ENCODE data around the gene COPS6.
A peak's percentile ranks its signal among the peaks of the same experiment; 100 is the strongest.

Gene COPS6

DNA sequence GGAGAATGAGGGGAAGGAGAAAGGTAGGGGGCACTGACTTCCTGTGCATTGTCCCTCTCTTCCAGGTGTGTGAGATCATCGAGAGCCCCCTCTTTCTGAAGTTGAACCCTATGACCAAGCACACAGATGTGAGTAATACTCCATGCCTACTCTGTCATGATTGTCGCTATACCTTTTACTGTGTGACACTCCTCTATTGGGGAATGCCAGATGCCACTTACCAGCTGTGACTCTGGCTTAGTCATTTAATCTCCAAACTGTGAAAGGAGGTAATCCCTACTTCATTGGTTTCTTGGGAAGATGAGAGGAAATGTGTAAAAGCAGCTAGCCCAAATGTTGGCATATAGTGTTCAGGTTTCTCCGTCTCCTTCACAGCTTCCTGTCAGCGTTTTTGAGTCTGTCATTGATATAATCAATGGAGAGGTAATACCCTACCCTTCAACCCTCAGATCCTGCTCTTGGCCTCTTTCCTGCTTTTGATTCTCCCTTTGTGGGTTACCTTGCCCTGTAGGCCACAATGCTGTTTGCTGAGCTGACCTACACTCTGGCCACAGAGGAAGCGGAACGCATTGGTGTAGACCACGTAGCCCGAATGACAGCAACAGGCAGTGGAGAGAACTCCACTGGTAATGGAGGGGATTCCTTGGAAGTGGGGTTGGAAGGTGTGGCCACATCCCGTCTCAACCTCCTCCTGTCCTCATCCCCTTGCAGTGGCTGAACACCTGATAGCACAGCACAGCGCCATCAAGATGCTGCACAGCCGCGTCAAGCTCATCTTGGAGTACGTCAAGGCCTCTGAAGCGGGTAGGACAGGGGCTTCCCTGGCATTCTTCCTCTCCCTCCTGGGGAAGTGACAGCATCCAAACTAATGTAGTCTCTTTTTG is 2.0 kb downstream of the COPS6 start:
- ATAC-seq, result peak; percentile 1
- no peak for TF ChIP-seq GLIS3 (CRISPR knock-in tag; IDR thresholded peaks at IDR 0.05)
- no peak for TF ChIP-seq ZNF8 (CRISPR knock-in tag; IDR thresholded peaks at IDR 0.05)
- TF ChIP-seq TOX (CRISPR knock-in tag; IDR thresholded peaks at IDR 0.05; ENCODE audit: borderline replicate concordance), result no peak
- TF ChIP-seq, protein P1, sequence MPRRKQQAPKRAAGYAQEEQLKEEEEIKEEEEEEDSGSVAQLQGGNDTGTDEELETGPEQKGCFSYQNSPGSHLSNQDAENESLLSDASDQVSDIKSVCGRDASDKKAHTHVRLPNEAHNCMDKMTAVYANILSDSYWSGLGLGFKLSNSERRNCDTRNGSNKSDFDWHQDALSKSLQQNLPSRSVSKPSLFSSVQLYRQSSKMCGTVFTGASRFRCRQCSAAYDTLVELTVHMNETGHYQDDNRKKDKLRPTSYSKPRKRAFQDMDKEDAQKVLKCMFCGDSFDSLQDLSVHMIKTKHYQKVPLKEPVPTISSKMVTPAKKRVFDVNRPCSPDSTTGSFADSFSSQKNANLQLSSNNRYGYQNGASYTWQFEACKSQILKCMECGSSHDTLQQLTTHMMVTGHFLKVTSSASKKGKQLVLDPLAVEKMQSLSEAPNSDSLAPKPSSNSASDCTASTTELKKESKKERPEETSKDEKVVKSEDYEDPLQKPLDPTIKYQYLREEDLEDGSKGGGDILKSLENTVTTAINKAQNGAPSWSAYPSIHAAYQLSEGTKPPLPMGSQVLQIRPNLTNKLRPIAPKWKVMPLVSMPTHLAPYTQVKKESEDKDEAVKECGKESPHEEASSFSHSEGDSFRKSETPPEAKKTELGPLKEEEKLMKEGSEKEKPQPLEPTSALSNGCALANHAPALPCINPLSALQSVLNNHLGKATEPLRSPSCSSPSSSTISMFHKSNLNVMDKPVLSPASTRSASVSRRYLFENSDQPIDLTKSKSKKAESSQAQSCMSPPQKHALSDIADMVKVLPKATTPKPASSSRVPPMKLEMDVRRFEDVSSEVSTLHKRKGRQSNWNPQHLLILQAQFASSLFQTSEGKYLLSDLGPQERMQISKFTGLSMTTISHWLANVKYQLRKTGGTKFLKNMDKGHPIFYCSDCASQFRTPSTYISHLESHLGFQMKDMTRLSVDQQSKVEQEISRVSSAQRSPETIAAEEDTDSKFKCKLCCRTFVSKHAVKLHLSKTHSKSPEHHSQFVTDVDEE (CRISPR knock-in tag; IDR thresholded peaks at IDR 0.05), result no peak
- TF ChIP-seq, protein P2, sequence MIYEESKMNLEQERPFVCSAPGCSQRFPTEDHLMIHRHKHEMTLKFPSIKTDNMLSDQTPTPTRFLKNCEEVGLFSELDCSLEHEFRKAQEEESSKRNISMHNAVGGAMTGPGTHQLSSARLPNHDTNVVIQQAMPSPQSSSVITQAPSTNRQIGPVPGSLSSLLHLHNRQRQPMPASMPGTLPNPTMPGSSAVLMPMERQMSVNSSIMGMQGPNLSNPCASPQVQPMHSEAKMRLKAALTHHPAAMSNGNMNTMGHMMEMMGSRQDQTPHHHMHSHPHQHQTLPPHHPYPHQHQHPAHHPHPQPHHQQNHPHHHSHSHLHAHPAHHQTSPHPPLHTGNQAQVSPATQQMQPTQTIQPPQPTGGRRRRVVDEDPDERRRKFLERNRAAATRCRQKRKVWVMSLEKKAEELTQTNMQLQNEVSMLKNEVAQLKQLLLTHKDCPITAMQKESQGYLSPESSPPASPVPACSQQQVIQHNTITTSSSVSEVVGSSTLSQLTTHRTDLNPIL (CRISPR knock-in tag; IDR thresholded peaks at IDR 0.05; ENCODE audit: low read depth), result no peak
- TF ChIP-seq SNAI2 (CRISPR knock-in tag; IDR thresholded peaks at IDR 0.05), result no peak
- no peak for TF ChIP-seq TCF4 (CRISPR knock-in tag; IDR thresholded peaks at IDR 0.05; ENCODE audit: borderline replicate concordance)
- TF ChIP-seq, protein P3, sequence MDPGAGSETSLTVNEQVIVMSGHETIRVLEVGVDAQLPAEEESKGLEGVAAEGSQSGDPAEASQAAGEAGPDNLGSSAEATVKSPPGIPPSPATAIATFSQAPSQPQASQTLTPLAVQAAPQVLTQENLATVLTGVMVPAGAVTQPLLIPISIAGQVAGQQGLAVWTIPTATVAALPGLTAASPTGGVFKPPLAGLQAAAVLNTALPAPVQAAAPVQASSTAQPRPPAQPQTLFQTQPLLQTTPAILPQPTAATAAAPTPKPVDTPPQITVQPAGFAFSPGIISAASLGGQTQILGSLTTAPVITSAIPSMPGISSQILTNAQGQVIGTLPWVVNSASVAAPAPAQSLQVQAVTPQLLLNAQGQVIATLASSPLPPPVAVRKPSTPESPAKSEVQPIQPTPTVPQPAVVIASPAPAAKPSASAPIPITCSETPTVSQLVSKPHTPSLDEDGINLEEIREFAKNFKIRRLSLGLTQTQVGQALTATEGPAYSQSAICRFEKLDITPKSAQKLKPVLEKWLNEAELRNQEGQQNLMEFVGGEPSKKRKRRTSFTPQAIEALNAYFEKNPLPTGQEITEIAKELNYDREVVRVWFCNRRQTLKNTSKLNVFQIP (CRISPR knock-in tag; IDR thresholded peaks at IDR 0.05; ENCODE audit: borderline replicate concordance, low read depth), result no peak
- no peak for TF ChIP-seq ISL1 (CRISPR knock-in tag; IDR thresholded peaks at IDR 0.05)
- TF ChIP-seq PPARA (CRISPR knock-in tag; IDR thresholded peaks at IDR 0.05; ENCODE audit: borderline replicate concordance), result no peak
- TF ChIP-seq CSDC2 (CRISPR knock-in tag; IDR thresholded peaks at IDR 0.05), result no peak
- no peak for TF ChIP-seq ZNF565 (CRISPR knock-in tag; conservative IDR thresholded peaks at IDR 0.05; ENCODE audit: low read depth)
- no peak for TF ChIP-seq ESRRG (CRISPR knock-in tag; IDR thresholded peaks at IDR 0.05)
- TF ChIP-seq ZFP3 (CRISPR knock-in tag; IDR thresholded peaks at IDR 0.05), result no peak

DNA sequence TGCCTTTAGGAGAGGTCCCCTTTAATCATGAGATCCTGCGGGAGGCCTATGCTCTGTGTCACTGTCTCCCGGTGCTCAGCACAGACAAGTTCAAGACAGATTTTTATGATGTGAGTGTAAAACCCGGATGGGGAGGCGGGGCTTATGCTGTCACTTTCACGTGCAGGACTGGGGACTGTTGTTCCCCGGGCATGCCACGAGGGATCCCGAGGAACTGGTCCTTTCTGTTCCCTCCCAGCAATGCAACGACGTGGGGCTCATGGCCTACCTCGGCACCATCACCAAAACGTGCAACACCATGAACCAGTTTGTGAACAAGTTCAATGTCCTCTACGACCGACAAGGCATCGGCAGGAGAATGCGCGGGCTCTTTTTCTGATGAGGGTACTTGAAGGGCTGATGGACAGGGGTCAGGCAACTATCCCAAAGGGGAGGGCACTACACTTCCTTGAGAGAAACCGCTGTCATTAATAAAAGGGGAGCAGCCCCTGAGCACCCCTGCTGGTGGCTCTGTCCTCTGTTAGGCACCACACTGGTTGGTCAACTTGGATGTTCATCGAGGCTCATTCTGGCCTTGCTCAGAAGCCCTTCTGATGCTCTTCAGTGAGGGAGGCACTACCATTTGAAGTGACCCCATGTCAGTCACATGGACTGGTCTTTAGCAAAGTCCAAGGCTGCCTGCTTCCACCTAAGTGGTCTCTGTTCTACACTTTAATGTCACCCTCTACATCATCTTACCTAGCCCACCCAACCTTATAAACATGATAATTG is 2.8 kb downstream of the COPS6 start:
- TF ChIP-seq GLIS3 (CRISPR knock-in tag; IDR thresholded peaks at IDR 0.05) (peak; percentile 80), ZNF70 (CRISPR knock-in tag; IDR thresholded peaks at IDR 0.05) (no peak), RARB (CRISPR knock-in tag; IDR thresholded peaks at IDR 0.05) (peak; percentile 21; the same call in 1 of the 2 replicates), BACH2 (CRISPR knock-in tag; IDR thresholded peaks at IDR 0.05; ENCODE audit: borderline replicate concordance) (no peak), TOX (CRISPR knock-in tag; IDR thresholded peaks at IDR 0.05; ENCODE audit: borderline replicate concordance) (0 out of 2 replicates have a peak, but pooled peaks have one; percentile 16), OSR1 (CRISPR knock-in tag; IDR thresholded peaks at IDR 0.05) (no peak), ISL1 (CRISPR knock-in tag; IDR thresholded peaks at IDR 0.05) (no peak), CSDC2 (CRISPR knock-in tag; IDR thresholded peaks at IDR 0.05) (no peak), TCF4 (CRISPR knock-in tag; IDR thresholded peaks at IDR 0.05; ENCODE audit: borderline replicate concordance) (peak; percentile 29; the same call in 1 of the 2 replicates)
- TF ChIP-seq, protein P2 (CRISPR knock-in tag; IDR thresholded peaks at IDR 0.05; ENCODE audit: low read depth), result peak; percentile 20; the same call in 1 of the 2 replicates
- TF ChIP-seq, protein P4, sequence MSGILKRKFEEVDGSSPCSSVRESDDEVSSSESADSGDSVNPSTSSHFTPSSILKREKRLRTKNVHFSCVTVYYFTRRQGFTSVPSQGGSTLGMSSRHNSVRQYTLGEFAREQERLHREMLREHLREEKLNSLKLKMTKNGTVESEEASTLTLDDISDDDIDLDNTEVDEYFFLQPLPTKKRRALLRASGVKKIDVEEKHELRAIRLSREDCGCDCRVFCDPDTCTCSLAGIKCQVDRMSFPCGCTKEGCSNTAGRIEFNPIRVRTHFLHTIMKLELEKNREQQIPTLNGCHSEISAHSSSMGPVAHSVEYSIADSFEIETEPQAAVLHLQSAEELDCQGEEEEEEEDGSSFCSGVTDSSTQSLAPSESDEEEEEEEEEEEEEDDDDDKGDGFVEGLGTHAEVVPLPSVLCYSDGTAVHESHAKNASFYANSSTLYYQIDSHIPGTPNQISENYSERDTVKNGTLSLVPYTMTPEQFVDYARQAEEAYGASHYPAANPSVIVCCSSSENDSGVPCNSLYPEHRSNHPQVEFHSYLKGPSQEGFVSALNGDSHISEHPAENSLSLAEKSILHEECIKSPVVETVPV (CRISPR knock-in tag; IDR thresholded peaks at IDR 0.05), result peak; percentile 65; the same call in 1 of the 2 replicates
- TF ChIP-seq, protein P5, sequence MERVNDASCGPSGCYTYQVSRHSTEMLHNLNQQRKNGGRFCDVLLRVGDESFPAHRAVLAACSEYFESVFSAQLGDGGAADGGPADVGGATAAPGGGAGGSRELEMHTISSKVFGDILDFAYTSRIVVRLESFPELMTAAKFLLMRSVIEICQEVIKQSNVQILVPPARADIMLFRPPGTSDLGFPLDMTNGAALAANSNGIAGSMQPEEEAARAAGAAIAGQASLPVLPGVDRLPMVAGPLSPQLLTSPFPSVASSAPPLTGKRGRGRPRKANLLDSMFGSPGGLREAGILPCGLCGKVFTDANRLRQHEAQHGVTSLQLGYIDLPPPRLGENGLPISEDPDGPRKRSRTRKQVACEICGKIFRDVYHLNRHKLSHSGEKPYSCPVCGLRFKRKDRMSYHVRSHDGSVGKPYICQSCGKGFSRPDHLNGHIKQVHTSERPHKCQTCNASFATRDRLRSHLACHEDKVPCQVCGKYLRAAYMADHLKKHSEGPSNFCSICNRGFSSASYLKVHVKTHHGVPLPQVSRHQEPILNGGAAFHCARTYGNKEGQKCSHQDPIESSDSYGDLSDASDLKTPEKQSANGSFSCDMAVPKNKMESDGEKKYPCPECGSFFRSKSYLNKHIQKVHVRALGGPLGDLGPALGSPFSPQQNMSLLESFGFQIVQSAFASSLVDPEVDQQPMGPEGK (CRISPR knock-in tag; IDR thresholded peaks at IDR 0.05; ENCODE audit: borderline replicate concordance), result peak; percentile 34; the same call in 1 of the 2 replicates
- TF ChIP-seq, protein P1 (CRISPR knock-in tag; IDR thresholded peaks at IDR 0.05), result 0 out of 2 replicates have a peak, but pooled peaks have one; percentile 14
- ATAC-seq, result peak; percentile 7

All from SK-N-SH treated with all-trans-retinoic acid at 6 μM for 48 hours (cell line).